Endothelial cell of umbilical vein (primary cell): ENCODE data around the gene RING1.

ENCODE experiments used
- CTCF ChIP-seq, 2 donors: IDR thresholded peaks; 1 replicate in 1 of 2; 2 replicates in 1 of 2; pipeline ENCODE4 v1.5.1; 2011; ENCODE audit warnings: low read length in 2 of 2, mild to moderate bottlenecking in 2 of 2, moderate library complexity in 2 of 2, control low read depth in 1 of 2, inconsistent platforms in 1 of 2, low read depth in 1 of 2; ENCODE audit not compliant: insufficient read depth in 1 of 2; ENCODE audit errors: extremely low read depth in 1 of 2
- EZH2 ChIP-seq: IDR thresholded peaks from 2 replicates; pipeline ENCODE4 v1.6.1; 2012; ENCODE audit warnings: borderline replicate concordance, low read depth, mild to moderate bottlenecking, moderate library complexity, low read length, inconsistent platforms; ENCODE audit not compliant: severe bottlenecking
- POLR2A ChIP-seq: IDR thresholded peaks from 2 replicates; pipeline ENCODE4 v1.6.1; 2012; ENCODE audit warnings: low read depth, mild to moderate bottlenecking, control low read depth, low read length
- POLR2AphosphoS5 ChIP-seq: IDR thresholded peaks from 2 replicates; pipeline ENCODE4 v1.6.1; 2012; ENCODE audit warnings: low read depth, mild to moderate bottlenecking, control low read depth, low read length, moderate library complexity; ENCODE audit not compliant: insufficient read depth

DNA sequence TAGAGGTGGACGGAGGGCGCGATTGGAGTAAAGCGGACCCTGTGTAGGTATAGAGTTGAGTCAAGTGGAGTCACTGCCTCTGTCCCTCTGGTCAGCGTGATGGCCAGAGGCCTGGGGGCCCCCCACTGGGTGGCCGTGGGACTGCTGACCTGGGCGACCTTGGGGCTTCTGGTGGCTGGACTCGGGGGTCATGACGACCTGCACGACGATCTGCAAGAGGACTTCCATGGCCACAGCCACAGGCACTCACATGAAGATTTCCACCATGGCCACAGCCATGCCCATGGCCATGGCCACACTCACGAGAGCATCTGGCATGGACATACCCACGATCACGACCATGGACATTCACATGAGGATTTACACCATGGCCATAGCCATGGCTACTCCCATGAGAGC lies 7.2 kb upstream of the RING1 start:
- TF ChIP-seq POLR2A: no peak
- TF ChIP-seq CTCF (IDR thresholded peaks at IDR 0.05; ENCODE audit: extremely low read depth in 1 of 2, insufficient read depth in 1 of 2, low read depth in 1 of 2, low read length in 2 of 2): no peak
- no peak for TF ChIP-seq POLR2AphosphoS5
- TF ChIP-seq EZH2: no peak
